NCI-H2029 (cell line): ENCODE results near the gene KRT5.
"Not testable (repeated sequence)": the region's sequence is repeated elsewhere in the genome, so short reads cannot be mapped to it uniquely, and the experiment has no call there.

Source experiments
- DNase-seq: peaks from one replicate; lab custom pipeline; 2025; lab: John Stamatoyannopoulos, UW

The KRT5 gene

GRCh38 chr12:52494100-52494499, 26.1 kb downstream of the KRT5 start:
- DNase-seq: no peak

GRCh38 chr12:52493172-52493571, 27.0 kb downstream of the KRT5 start, which contains the start of gene KRT6A:
KRT6A (minus strand) TSS chr12:52493257; CDS start chr12:52493188, 69 bp downstream.
- no peak for DNase-seq

GRCh38 chr12:52492405-52492804, 27.8 kb downstream of the KRT5 start:
- not testable (repeated sequence) for DNase-seq

- not testable (repeated sequence) for DNase-seq
Observed at GRCh38 chr12:52491495-52491894, 28.7 kb downstream of the KRT5 start.

DNA sequence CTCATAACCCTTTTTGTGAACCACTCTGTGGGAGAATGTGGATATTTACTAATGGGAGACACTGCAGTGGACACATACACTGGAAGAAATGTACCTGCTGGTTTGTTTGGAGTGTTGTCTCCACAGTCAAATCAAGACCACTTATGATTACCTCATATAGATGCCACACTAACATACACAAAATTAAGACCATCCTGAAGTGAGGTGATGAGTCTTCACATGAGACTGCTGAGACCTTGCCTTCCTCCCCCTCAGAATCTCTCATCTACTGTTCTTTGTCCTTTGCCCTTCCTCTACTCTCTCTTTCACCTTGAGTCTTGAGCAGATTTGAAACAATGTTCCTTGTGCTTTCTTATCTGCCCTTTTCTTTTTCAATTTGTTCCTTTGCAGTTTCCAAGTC, 31.5 kb downstream of the KRT5 start:
- DNase-seq: no peak

DNA sequence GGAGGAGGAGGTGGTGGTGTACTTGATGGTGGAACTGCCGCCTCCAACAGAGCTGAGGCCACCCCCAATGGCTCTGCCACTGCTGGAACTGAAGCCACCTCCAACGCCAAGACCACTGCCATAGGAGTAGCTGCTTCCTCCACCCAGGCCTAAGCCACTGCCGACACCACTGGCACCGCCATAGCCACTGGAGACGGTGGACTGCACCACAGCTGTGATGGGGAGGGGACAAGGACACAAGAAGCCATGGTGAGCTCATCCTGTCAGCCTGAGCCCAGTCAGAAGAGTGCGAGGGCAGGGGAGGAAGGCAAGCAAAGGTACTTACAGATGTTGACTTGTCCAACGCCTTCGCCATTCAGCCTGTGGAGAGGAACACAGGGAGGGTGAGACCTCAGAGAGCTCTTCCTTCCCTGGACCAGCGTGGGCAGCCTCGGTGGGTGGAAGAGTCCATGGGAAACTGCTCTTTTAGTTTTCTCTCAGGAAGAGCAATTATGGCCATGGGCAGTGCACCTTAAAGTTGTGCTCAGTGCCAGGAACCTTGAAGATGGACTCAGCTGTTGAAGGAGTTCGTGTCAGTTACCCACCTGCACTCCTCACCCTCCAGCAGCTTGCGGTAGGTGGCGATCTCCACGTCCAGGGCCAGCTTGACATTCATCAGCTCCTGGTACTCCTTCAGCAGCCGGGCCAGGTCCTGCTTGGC, 32.3 kb downstream of the KRT5 start:
- not testable (repeated sequence) for DNase-seq

- no peak for DNase-seq
Observed at GRCh38 chr12:52487211-52487610, 33.0 kb downstream of the KRT5 start.

GRCh38 chr12:52486166-52487105, 33.8 kb downstream of the KRT5 start:
- DNase-seq: no peak

DNA sequence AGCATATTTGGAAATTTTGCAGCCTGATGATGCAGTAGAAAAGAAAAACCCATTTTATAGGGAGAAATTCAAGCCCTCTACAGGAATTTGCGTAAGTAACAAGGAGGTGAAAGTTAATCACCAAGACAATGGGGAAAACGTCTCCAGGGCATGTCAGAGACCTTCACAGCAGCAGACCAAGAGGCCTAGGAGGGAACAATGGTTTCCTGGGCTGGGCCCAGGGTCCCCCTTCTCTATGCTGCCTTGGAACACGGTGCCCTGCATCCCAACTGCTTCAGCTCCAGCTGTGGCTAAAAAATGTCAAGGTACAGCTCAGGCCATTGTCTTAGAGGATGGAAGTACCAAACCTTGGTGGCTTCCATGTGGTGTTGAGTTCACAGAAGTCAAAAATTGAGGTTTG, 40.1 kb downstream of the KRT5 start:
- no peak for DNase-seq

- DNase-seq: no peak
Observed at GRCh38 chr12:52477651-52478050, 42.5 kb downstream of the KRT5 start.

DNA sequence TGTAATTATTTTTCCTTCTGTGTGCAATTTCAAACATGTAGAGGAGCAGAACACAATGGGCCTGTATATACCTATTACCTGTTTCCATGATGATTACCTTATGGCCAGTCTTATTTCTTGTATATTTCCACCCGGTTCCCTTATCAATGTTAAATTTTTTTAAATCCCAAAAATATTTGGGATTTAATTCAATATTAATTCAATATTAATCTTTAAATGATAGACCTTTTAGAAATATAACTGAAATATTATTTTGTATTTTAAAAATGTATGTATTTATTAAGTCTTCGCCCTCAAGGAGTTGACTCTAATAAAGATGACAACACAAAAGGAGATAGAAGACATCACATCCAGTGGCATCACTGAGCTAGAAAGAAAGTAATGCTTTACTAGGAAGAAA, 46.0 kb downstream of the KRT5 start:
- DNase-seq: no peak

- DNase-seq: no peak
Observed at GRCh38 chr12:52473768-52474167, 46.4 kb downstream of the KRT5 start, which contains the start of gene KRT6C. KRT6C (minus strand) TSS chr12:52473805; CDS start chr12:52473737, 68 bp downstream.

GRCh38 chr12:52469853-52470252, 50.3 kb downstream of the KRT5 start:
- DNase-seq: no peak

DNA sequence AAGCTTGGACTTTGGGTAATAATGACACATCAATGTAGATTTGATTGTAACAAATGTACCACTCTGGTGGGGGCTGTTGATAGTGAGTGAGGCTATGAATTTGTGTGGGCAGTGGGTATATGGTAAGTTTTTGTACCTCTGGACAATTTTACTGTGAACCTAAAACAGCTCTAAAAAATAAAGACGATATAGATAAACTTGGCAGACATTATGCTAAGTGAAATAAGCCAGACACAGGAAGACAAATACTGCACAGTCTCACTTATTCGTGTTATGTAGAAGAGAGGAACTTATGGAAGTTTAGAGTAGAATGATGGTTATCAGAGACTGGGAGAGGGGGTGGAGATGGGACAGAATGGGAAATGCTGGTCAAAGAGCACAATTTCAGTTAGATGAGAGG, 55.3 kb downstream of the KRT5 start:
- no peak for DNase-seq
